Measurements from ENCODE around the gene MAPKBP1. TPM values are rescaled to one million over a fixed set of nuclear protein-coding genes. Genes with fewer than 3 reads are reported as not detected.

MAPKBP1 gene
- total and polyA plus RNA-seq, 2 of the 8 experiments (the other 6 are each of a cell fraction or from before 2014, with no cell fraction given): 4.3 to 11.3 TPM

- TF ChIP-seq CBX8 (IDR thresholded peaks at IDR 0.05; ENCODE audit: borderline replicate concordance, low read depth, low read length) (no peak), PHF8 (conservative IDR thresholded peaks at IDR 0.05; ENCODE audit: low read depth, low read length) (no peak), SAP30 (IDR thresholded peaks at IDR 0.05; ENCODE audit: insufficient read depth, insufficient replicate concordance, low read length) (no peak), MAFK (IDR thresholded peaks at IDR 0.05; ENCODE audit: low read depth, low read length) (no peak), RFX5 (IDR thresholded peaks at IDR 0.05; ENCODE audit: borderline replicate concordance, low read depth, low read length) (no peak), SUZ12 (IDR thresholded peaks at IDR 0.05; ENCODE audit: low read length) (no peak), HDAC6 (IDR thresholded peaks at IDR 0.05; ENCODE audit: low read depth, low read length) (no peak), POU5F1 (IDR thresholded peaks at IDR 0.05; ENCODE audit: low read depth, low read length) (no peak), KDM4A (IDR thresholded peaks at IDR 0.05; ENCODE audit: low read depth, low read length, severe bottlenecking) (no peak)
- TF ChIP-seq, protein P1, sequence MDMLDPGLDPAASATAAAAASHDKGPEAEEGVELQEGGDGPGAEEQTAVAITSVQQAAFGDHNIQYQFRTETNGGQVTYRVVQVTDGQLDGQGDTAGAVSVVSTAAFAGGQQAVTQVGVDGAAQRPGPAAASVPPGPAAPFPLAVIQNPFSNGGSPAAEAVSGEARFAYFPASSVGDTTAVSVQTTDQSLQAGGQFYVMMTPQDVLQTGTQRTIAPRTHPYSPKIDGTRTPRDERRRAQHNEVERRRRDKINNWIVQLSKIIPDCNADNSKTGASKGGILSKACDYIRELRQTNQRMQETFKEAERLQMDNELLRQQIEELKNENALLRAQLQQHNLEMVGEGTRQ (IDR thresholded peaks at IDR 0.05; ENCODE audit: low read length): no peak
- TF ChIP-seq, protein P2, sequence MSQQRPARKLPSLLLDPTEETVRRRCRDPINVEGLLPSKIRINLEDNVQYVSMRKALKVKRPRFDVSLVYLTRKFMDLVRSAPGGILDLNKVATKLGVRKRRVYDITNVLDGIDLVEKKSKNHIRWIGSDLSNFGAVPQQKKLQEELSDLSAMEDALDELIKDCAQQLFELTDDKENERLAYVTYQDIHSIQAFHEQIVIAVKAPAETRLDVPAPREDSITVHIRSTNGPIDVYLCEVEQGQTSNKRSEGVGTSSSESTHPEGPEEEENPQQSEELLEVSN (IDR thresholded peaks at IDR 0.05): no peak
- peaks cover 0 to 8% of the 10 kb centered on the region in 2 experiments for H4K20me1 ChIP-seq (replicated peaks in 1 of 2; ENCODE audit: control insufficient read depth in 1 of 2, insufficient read depth in 2 of 2, low read length in 2 of 2)
- H3K36me3 ChIP-seq (ENCODE audit: control insufficient read depth in 2 of 4, insufficient read depth in 4 of 4, low read length in 3 of 4): no peaks in the 10 kb centered on the region
- peaks cover 2% of the 10 kb centered on the region; the same call in 1 of the 2 replicates for H3K79me1 ChIP-seq (ENCODE audit: low read depth, low read length)
- no peak within 1 kb of the TSS for H3K27ac ChIP-seq (ENCODE audit: low read depth, low read length)
- no peak within 1 kb of the TSS for H2BK15ac ChIP-seq (ENCODE audit: low read length)
- H3K23me2 ChIP-seq (ENCODE audit: low read depth, low read length): no peaks in the 10 kb centered on the region
- no peaks in the 10 kb centered on the region for H3K79me2 ChIP-seq (ENCODE audit: control insufficient read depth in 1 of 2, insufficient read depth in 2 of 2, low read length in 2 of 2)
- H3K4me1 ChIP-seq (replicated peaks in 1 of 4; ENCODE audit: control insufficient read depth in 3 of 4, insufficient read depth in 4 of 4, low read length in 3 of 4): no peaks in the 10 kb centered on the region
- H2AK5ac ChIP-seq (ENCODE audit: low read depth, low read length): no peak within 1 kb of the TSS
- no peak within 1 kb of the TSS for H4K8ac ChIP-seq (ENCODE audit: extremely low read depth, insufficient read depth, low read length)
- H2AFZ ChIP-seq (ENCODE audit: low read length): no peak within 1 kb of the TSS
- no peak within 1 kb of the TSS for H3K9ac ChIP-seq (replicated peaks in 1 of 4; ENCODE audit: extremely low read depth in 1 of 4, low read depth in 3 of 4, low read length in 3 of 4)
- FAIRE-seq (no peak), DNase-seq (ENCODE audit: low read depth in 1 of 2, low spot score in 2 of 2) (no peak)
- no peaks in the 10 kb centered on the region for H3K9me3 ChIP-seq (ENCODE audit: insufficient read depth in 2 of 2, low read depth in 1 of 2, low read length in 1 of 2)
- ChIA-PET POLR2A (ENCODE audit: partially characterized antibody) (interaction anchor here (0.7 to 6.8 kb wide), 2 partner anchors 13 to 81 kb away, joined by 3 to 45 read pairs; no protein-coding TSS in a partner anchor), CTCF (ENCODE audit: partially characterized antibody) (interaction anchor here (0.8 to 4.0 kb wide), 5 partner anchors 8 to 1322 kb away, joined by 3 to 14 read pairs (median 4); partner anchors contain the start of gene JMJD7)
- H3K27me3 ChIP-seq (replicated peaks in 1 of 4; ENCODE audit: control insufficient read depth in 3 of 4, extremely low read depth in 1 of 4, insufficient read depth in 3 of 4, low read length in 3 of 4): no peaks in the 10 kb centered on the region
- 90% methylated on average over 6 of the region's 6 CpGs; no CpG with 5 or more reads in 1 of the 2 experiments for WGBS, 2 experiments (ENCODE audit: extremely low coverage in 1 of 2, insufficient coverage in 1 of 2, insufficient read length in 1 of 2, insufficient replicate concordance in 2 of 2, low coverage in 1 of 2, low lambda C conversion rate in 2 of 2, missing lambda C conversion rate in 1 of 2)
- H3K4me2 ChIP-seq (ENCODE audit: insufficient read depth in 1 of 2, low read depth in 2 of 2, low read length in 2 of 2): no peak within 1 kb of the TSS
- no peak within 1 kb of the TSS for H2BK12ac ChIP-seq (ENCODE audit: low read depth, low read length)
- no peak within 1 kb of the TSS for H4K5ac ChIP-seq (ENCODE audit: insufficient read length, low read depth, low read length)
- no peak within 1 kb of the TSS for H2BK120ac ChIP-seq (replicated peaks; ENCODE audit: low read depth, low read length)
- no peak within 1 kb of the TSS for H3K4ac ChIP-seq (replicated peaks; ENCODE audit: insufficient read length, low read depth, low read length)
- no peak within 1 kb of the TSS for H2BK20ac ChIP-seq (ENCODE audit: low read length)
- H3K56ac ChIP-seq (replicated peaks; ENCODE audit: insufficient read length, low read depth, low read length): no peak within 1 kb of the TSS
- H2BK5ac ChIP-seq (ENCODE audit: low read depth, low read length): no peak within 1 kb of the TSS
- H3K14ac ChIP-seq (ENCODE audit: insufficient read length): no peak within 1 kb of the TSS
- H3K18ac ChIP-seq (ENCODE audit: extremely low read depth, low read length): no peak within 1 kb of the TSS
- H3K4me3 ChIP-seq (ENCODE audit: extremely low read depth in 1 of 4, insufficient read depth in 2 of 4, low read depth in 3 of 4, low read length in 4 of 4): no peak within 1 kb of the TSS
- no peak within 1 kb of the TSS for H4K91ac ChIP-seq (replicated peaks; ENCODE audit: insufficient read length, low read length)
- H3K23ac ChIP-seq (ENCODE audit: insufficient read length): no peak within 1 kb of the TSS
Observed at GRCh38 chr15:41838400-41838897, 64.2 kb downstream of the MAPKBP1 start, which contains the start of gene PLA2G4B. Gene PLA2G4B, plus strand, starts transcription at chr15:41838847. Its CDS starts 67 bp downstream, at chr15:41838914.

All from H1 (cell line).